Measurements from ENCODE around the gene C2orf69. TPM values are rescaled to one million over a fixed set of nuclear protein-coding genes. Genes with fewer than 3 reads are reported as not detected.

C2orf69 gene
- total and polyA plus RNA-seq, 12 donors: 4.4 to 11.4 (median 7.7) TPM

DNA sequence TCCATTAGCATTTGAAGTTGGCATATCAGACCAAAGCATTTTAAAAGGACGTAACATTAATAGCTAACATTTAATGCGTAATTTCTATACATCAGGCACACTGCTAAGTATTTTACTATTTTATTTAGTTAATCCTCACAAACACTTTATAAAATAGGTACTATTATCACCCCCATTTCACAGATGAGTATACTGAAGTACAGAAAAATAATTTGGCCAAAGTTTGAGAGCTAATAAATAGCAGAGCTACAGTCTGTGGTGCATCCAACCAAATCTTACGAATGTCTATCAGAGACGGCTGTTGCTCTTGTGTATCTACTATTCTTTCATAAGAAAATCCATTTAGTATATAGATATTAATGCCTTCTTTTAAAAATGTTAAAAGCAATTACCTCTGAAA is 32.3 kb downstream of the C2orf69 start:
- Histone ChIP-seq H3K9me3 (no peaks in the 10 kb centered on the region), H3K36me3 (peaks cover 0 to 99% (median 9%) of the 10 kb centered on the region in 9 donors), H3K27ac (no peak overlapping the region), H3K4me1 (peaks cover 0 to 14% (median 0%) of the 10 kb centered on the region in 9 donors), H3K4me3 (no peak overlapping the region), H3K27me3 (no peaks in the 10 kb centered on the region)
- DNase-seq (no peak), ATAC-seq (no peak)
- TF ChIP-seq, protein P1, sequence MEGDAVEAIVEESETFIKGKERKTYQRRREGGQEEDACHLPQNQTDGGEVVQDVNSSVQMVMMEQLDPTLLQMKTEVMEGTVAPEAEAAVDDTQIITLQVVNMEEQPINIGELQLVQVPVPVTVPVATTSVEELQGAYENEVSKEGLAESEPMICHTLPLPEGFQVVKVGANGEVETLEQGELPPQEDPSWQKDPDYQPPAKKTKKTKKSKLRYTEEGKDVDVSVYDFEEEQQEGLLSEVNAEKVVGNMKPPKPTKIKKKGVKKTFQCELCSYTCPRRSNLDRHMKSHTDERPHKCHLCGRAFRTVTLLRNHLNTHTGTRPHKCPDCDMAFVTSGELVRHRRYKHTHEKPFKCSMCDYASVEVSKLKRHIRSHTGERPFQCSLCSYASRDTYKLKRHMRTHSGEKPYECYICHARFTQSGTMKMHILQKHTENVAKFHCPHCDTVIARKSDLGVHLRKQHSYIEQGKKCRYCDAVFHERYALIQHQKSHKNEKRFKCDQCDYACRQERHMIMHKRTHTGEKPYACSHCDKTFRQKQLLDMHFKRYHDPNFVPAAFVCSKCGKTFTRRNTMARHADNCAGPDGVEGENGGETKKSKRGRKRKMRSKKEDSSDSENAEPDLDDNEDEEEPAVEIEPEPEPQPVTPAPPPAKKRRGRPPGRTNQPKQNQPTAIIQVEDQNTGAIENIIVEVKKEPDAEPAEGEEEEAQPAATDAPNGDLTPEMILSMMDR (IDR thresholded peaks at IDR 0.05): no peak
- intact Hi-C loops (cut with DNase I): no loop called here
- WGBS, 2 donors: 96% methylated on average over 4 of the region's 4 CpGs

DNA sequence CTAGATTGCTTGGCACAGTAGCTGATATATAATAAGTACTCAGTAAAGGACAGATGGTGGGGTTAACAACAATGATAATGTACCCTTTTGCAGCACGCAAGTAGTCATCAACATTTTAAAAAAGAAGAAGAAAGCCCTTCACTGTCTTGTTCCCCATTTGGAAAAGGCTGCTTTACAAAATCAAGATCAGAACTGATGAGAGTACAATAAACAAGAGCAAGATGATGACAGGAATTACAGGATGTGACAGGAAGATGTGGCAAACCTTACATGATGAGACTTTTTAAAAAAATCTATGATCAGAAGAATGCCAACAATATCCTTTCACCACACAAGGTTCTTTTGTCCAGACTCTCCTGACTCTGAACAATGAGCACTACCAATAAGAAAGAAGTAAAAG is 35.1 kb downstream of the C2orf69 start:
- ATAC-seq: no peak
- intact Hi-C loops (cut with DNase I): no loop called here
- H3K27me3 ChIP-seq: no peaks in the 10 kb centered on the region
- H3K36me3 ChIP-seq: peaks cover 0 to 88% (median 6%) of the 10 kb centered on the region in 9 donors
- no peak overlapping the region for H3K27ac ChIP-seq
- H3K4me3 ChIP-seq: no peak overlapping the region
- no peak for DNase-seq
- no peaks in the 10 kb centered on the region for H3K9me3 ChIP-seq
- TF ChIP-seq, protein P1 (IDR thresholded peaks at IDR 0.05): no peak
- 92 to 97% methylated on average over 1 of the region's 1 CpG for WGBS, 2 donors
- H3K4me1 ChIP-seq: peaks cover 0 to 14% (median 0%) of the 10 kb centered on the region in 9 donors

DNA sequence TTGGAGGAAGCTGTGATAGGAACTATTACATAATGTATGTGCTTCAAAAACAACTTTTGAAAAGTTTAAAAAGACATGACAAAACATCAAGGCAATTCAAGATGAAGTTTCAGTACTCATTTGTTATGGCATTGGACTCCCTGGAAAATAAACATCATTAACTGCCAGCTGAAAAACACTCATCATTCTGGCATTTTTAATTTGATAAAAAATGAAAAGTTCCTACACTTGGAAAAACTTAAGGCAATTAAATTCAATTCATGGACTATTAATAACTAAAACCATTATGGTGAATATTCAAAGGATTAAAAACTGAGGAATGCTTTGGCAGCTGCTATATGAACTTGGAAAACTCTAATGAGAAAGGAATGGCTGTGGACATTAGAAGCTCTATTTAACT is 35.7 kb downstream of the C2orf69 start:
- Histone ChIP-seq H3K27me3 (no peaks in the 10 kb centered on the region), H3K4me3 (no peak overlapping the region), H3K27ac (no peak overlapping the region), H3K9me3 (no peaks in the 10 kb centered on the region), H3K4me1 (peaks cover 0 to 14% (median 0%) of the 10 kb centered on the region in 9 donors), H3K36me3 (peaks cover 0 to 86% (median 6%) of the 10 kb centered on the region in 9 donors)
- no peak for DNase-seq
- no peak for ATAC-seq
- intact Hi-C loops (cut with DNase I): no loop called here
- TF ChIP-seq, protein P1 (IDR thresholded peaks at IDR 0.05): no peak

DNA sequence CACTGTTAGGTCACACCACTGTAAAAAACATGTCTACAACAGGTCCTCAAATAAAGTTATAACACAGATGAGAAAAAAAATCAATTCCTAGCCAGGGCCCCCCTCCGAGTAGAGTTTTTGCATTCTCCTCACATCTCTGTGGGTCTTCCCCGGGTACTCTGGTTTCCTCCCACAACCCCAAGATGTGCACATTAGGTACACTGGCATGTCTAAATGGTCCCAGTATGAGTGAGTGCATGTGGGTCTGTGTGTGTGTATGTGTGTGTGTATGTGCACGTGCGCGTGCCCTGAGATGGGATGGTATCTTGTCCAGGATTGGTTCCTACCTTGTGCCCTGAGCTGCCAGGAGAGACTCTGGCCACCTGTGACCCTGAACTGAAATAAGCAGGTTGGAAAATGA is 39.3 kb downstream of the C2orf69 start:
- WGBS, 2 donors: 94% methylated on average over 5 of the region's 5 CpGs
- H3K4me3 ChIP-seq: no peak overlapping the region
- ATAC-seq (no peak), DNase-seq (no peak)
- peaks cover 3 to 31% (median 13%) of the 10 kb centered on the region in 9 donors for H3K4me1 ChIP-seq
- H3K27ac ChIP-seq: no peak overlapping the region
- H3K36me3 ChIP-seq: peaks cover 0 to 58% (median 6%) of the 10 kb centered on the region in 9 donors
- intact Hi-C loops (cut with DNase I): no loop called here
- H3K27me3 ChIP-seq: no peaks in the 10 kb centered on the region
- H3K9me3 ChIP-seq: no peaks in the 10 kb centered on the region
- TF ChIP-seq, protein P1 (IDR thresholded peaks at IDR 0.05): no peak
